H9 (cell line): ENCODE results near the gene CRISP2. TPM values are rescaled to one million over a fixed set of nuclear protein-coding genes. Genes with fewer than 3 reads are reported as not detected.

Experiments
- DNase-seq: peaks from one replicate; pipeline ENCODE4 v3.0.0-alpha.2; 2017
- H2AFZ ChIP-seq: one replicate; pipeline ENCODE4 v1.6.1; 2013; ENCODE audit warnings: mild to moderate bottlenecking, low read length, control low read depth, moderate library complexity
- H2AK5ac ChIP-seq: 2 replicates; pipeline ENCODE4 v1.6.1; 2013; ENCODE audit warnings: low read length, control low read depth, mixed read lengths; ENCODE audit not compliant: insufficient read length
- H2BK120ac ChIP-seq: one replicate; pipeline ENCODE4 v1.6.1; 2013; ENCODE audit warnings: low read depth, mild to moderate bottlenecking, low read length, control low read depth, inconsistent platforms; ENCODE audit not compliant: poor library complexity, severe bottlenecking
- H2BK12ac ChIP-seq: 2 replicates; pipeline ENCODE4 v1.6.1; 2013; ENCODE audit warnings: low read length, control low read depth, mixed read lengths, low read depth; ENCODE audit not compliant: insufficient read length
- H2BK15ac ChIP-seq: 2 replicates; pipeline ENCODE4 v1.6.1; 2013; ENCODE audit warnings: low read depth, low read length, control low read depth
- H2BK20ac ChIP-seq: one replicate; pipeline ENCODE4 v1.6.1; 2013; ENCODE audit warnings: low read depth, mild to moderate bottlenecking, low read length, control low read depth, inconsistent platforms; ENCODE audit not compliant: poor library complexity, severe bottlenecking
- H2BK5ac ChIP-seq: 2 replicates; pipeline ENCODE4 v1.6.1; 2013; ENCODE audit warnings: low read length, control low read depth, mixed read lengths; ENCODE audit not compliant: insufficient read length
- H3K14ac ChIP-seq: 2 replicates; pipeline ENCODE4 v1.6.1; 2013; ENCODE audit warnings: low read length, control low read depth; ENCODE audit not compliant: insufficient read depth
- H3K18ac ChIP-seq: 2 replicates; pipeline ENCODE4 v1.6.1; 2013; ENCODE audit warnings: low read depth, mild to moderate bottlenecking, mixed read lengths, low read length, control low read depth; ENCODE audit not compliant: insufficient read length
- H3K23ac ChIP-seq: 2 replicates; pipeline ENCODE4 v1.6.1; 2013; ENCODE audit warnings: low read length, control low read depth, mixed read lengths, low read depth; ENCODE audit not compliant: insufficient read length
- H3K23me2 ChIP-seq: 2 replicates; pipeline ENCODE4 v1.6.1; 2013; ENCODE audit warnings: low read depth, mild to moderate bottlenecking, mixed read lengths, low read length, control low read depth; ENCODE audit not compliant: insufficient read length, poor library complexity, severe bottlenecking
- H3K27ac ChIP-seq: 2 replicates; pipeline ENCODE4 v1.5.1; 2013; ENCODE audit warnings: low read length, control low read depth, mixed read lengths, low read depth; ENCODE audit not compliant: insufficient read length
- H3K27me3 ChIP-seq: 2 replicates; pipeline ENCODE4 v1.6.1; 2013; ENCODE audit warnings: low read length, control low read depth, inconsistent platforms; ENCODE audit not compliant: insufficient read depth
- H3K4ac ChIP-seq: 2 replicates; pipeline ENCODE4 v1.6.1; 2013; ENCODE audit warnings: low read depth, mild to moderate bottlenecking, control low read depth, inconsistent platforms, low read length, moderate library complexity
- H3K4me1 ChIP-seq: 2 replicates; pipeline ENCODE4 v1.6.1; 2013; ENCODE audit warnings: low read length, control low read depth, inconsistent platforms; ENCODE audit not compliant: insufficient read depth
- H3K4me2 ChIP-seq: 2 replicates; pipeline ENCODE4 v1.6.1; 2013; ENCODE audit warnings: low read length, control low read depth, mixed read lengths; ENCODE audit not compliant: insufficient read length, insufficient read depth
- H3K56ac ChIP-seq: 2 replicates; pipeline ENCODE4 v1.6.1; 2013; ENCODE audit warnings: low read depth, mild to moderate bottlenecking, mixed read lengths, low read length, control low read depth; ENCODE audit not compliant: insufficient read length
- H3K79me1 ChIP-seq: 2 replicates; pipeline ENCODE4 v1.6.1; 2013; ENCODE audit warnings: low read depth, mild to moderate bottlenecking, moderate library complexity, low read length, control low read depth, inconsistent platforms; ENCODE audit not compliant: insufficient read depth, poor library complexity, severe bottlenecking
- H3K79me2 ChIP-seq: 2 replicates; pipeline ENCODE4 v1.6.1; 2013; ENCODE audit warnings: low read length, control low read depth, inconsistent platforms; ENCODE audit not compliant: insufficient read depth
- H3K9ac ChIP-seq: 2 replicates; pipeline ENCODE4 v1.6.1; 2013; ENCODE audit warnings: low read length, control low read depth, mixed read lengths; ENCODE audit not compliant: insufficient read length; ENCODE audit errors: extremely low read depth
- H3K9me3 ChIP-seq: one replicate; pipeline ENCODE4 v1.6.1; 2013; ENCODE audit warnings: low read depth, low read length, inconsistent platforms; ENCODE audit not compliant: control insufficient read depth
- H3T11ph ChIP-seq: one replicate; pipeline ENCODE4 v1.6.1; 2013; ENCODE audit warnings: mild to moderate bottlenecking, low read length, control low read depth, inconsistent platforms
- H4K20me1 ChIP-seq: one replicate; pipeline ENCODE4 v1.6.1; 2013; ENCODE audit not compliant: control insufficient read depth, insufficient read length, insufficient read depth
- H4K5ac ChIP-seq: 2 replicates; pipeline ENCODE4 v1.6.1; 2013; ENCODE audit warnings: low read depth, mild to moderate bottlenecking, mixed read lengths, low read length, control low read depth; ENCODE audit not compliant: insufficient read length
- H4K8ac ChIP-seq: replicated peaks from 2 replicates; pipeline ENCODE4 v1.6.1; 2013; ENCODE audit warnings: low read length, control low read depth, mixed read lengths, low read depth; ENCODE audit not compliant: insufficient read length
- H4K91ac ChIP-seq: 2 replicates; pipeline ENCODE4 v1.6.1; 2013; ENCODE audit warnings: low read depth, mild to moderate bottlenecking, moderate library complexity, mixed read lengths, low read length, control low read depth; ENCODE audit not compliant: insufficient read length
- H3K27ac Mint-ChIP-seq, 3 experiments: 2 replicates in 2 of 3; 3 replicates in 1 of 3; pipeline ENCODE4 v1.8.0; 2020 to 2021; ENCODE audit warnings: mixed read lengths in 3 of 3, mild to moderate bottlenecking in 1 of 3, moderate library complexity in 1 of 3
- H3K27me3 Mint-ChIP-seq: 2 replicates; pipeline ENCODE4 v1.8.0; 2021; ENCODE audit warnings: low read depth, mild to moderate bottlenecking, moderate library complexity, mixed read lengths
- H3K36me3 Mint-ChIP-seq, 3 experiments: 2 replicates in 2 of 3; 3 replicates in 1 of 3; pipeline ENCODE4 v1.8.0; 2020 to 2021; ENCODE audit warnings: low read depth in 3 of 3, mixed read lengths in 3 of 3; ENCODE audit not compliant: insufficient read depth in 1 of 3
- H3K4me1 Mint-ChIP-seq, 2 experiments: 2 replicates each; pipeline ENCODE4 v1.8.0; 2020; ENCODE audit warnings: mixed read lengths in 2 of 2
- H3K4me3 Mint-ChIP-seq, 2 experiments: 2 replicates in 1 of 2; 3 replicates in 1 of 2; pipeline ENCODE4 v1.8.0; 2020 to 2021; ENCODE audit warnings: mild to moderate bottlenecking in 2 of 2, mixed read lengths in 2 of 2, moderate library complexity in 1 of 2
- H3K9me3 Mint-ChIP-seq, 2 experiments: 2 replicates in 1 of 2; 3 replicates in 1 of 2; pipeline ENCODE4 v1.8.0; 2020; ENCODE audit warnings: mild to moderate bottlenecking in 2 of 2, mixed read lengths in 2 of 2, moderate library complexity in 1 of 2
- CTCF ChIP-seq: fragments of 200-600 bp; sonication (generic); conservative IDR thresholded peaks from 3 replicates; pipeline ENCODE4 v1.8.0; 2021; ENCODE audit warnings: antibody characterized with exemption, mild to moderate bottlenecking
- WGBS: extraction: QIAGEN DNeasy Blood & Tissue Kit; methylation state at CpG from one replicate; pipeline ENCODE4 v1.1.7; 2013; ENCODE audit warnings: missing lambda C conversion rate, low lambda C conversion rate, mixed read lengths; ENCODE audit not compliant: insufficient read length; ENCODE audit errors: extremely low coverage; 5-methylcytosine and 5-hydroxymethylcytosine counted together
- total RNA-seq: library from RNA; stranded (reverse); gene quantifications from 2 replicates; pipeline ENCODE4 v1.2.1, GENCODE V29; 2021

Gene CRISP2
- total RNA-seq, 1 experiment from 2014 or later = not detected

GRCh38 chr6:49646130-49646824, 67.1 kb downstream of the CRISP2 start:
- H3K4me1 ChIP-seq = no peaks in the 10 kb centered on the region
- no peaks in the 10 kb centered on the region for H3K27me3 ChIP-seq
- H2AFZ ChIP-seq = no peak overlapping the region
- H4K5ac ChIP-seq = no peak overlapping the region
- no peak overlapping the region for H3T11ph ChIP-seq
- H3K56ac ChIP-seq = no peak overlapping the region
- no peak overlapping the region for H4K8ac ChIP-seq
- no peak for DNase-seq
- Mint-ChIP-seq H3K27ac (no peak overlapping the region), H3K4me3 (no peak overlapping the region), H3K27me3 (no peaks in the 10 kb centered on the region), H3K4me1 (no peaks in the 10 kb centered on the region), H3K9me3 (no peaks in the 10 kb centered on the region), H3K36me3 (no peaks in the 10 kb centered on the region)
- no peak overlapping the region for H4K91ac ChIP-seq
- H3K9ac ChIP-seq = no peak overlapping the region
- H3K4ac ChIP-seq = no peak overlapping the region
- no peaks in the 10 kb centered on the region for H3K79me1 ChIP-seq
- TF ChIP-seq CTCF = no peak
- H3K9me3 ChIP-seq = no peaks in the 10 kb centered on the region
- H3K4me2 ChIP-seq = no peak overlapping the region
- no peak overlapping the region for H3K18ac ChIP-seq
- WGBS = no CpG with 5 or more reads among the region's 3 CpGs
- no peak overlapping the region for H2BK5ac ChIP-seq
- H3K14ac ChIP-seq = no peak overlapping the region
- H2BK15ac ChIP-seq = no peak overlapping the region
- H3K79me2 ChIP-seq = no peaks in the 10 kb centered on the region
- no peaks in the 10 kb centered on the region for H4K20me1 ChIP-seq
- no peaks in the 10 kb centered on the region for H3K23me2 ChIP-seq
- H2AK5ac ChIP-seq = no peak overlapping the region
- H2BK120ac ChIP-seq = no peak overlapping the region
- no peak overlapping the region for H2BK12ac ChIP-seq
- H3K23ac ChIP-seq = no peak overlapping the region
- no peak overlapping the region for H3K27ac ChIP-seq
- H2BK20ac ChIP-seq = no peak overlapping the region
